ENCODE measurements around the gene RAB24.
A peak's percentile ranks its signal among the peaks of the same experiment; 100 is the strongest.

RAB24 gene

DNA sequence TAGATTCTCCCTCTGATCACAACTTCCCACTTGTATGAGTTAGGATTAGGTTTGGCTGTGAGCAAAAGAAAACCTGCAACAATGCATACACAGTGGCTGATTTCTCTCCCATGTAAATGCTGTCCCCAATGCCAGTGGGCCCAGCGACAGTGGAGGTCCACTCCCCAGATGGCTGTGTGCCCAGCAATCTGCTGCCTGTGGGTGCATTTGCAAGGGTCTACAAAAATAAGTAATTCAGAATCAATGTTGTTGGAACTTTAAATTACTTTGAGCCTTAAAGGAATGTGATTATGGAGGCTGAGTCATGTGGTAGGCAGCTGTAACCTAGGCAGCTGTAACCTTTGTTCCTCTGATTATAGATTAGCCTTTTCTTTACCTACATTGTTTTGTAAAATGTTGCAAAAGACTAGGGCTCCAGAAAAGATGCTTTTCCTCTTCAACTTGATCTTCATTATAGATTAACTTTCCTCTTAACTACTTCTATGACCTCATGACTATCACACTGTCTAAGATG lies 22.4 kb upstream of the RAB24 start:
- Histone ChIP-seq H3K27ac (no peak overlapping the region), H3K4me3 (no peak overlapping the region)
- TF ChIP-seq CTCF (IDR thresholded peaks at IDR 0.05) = no peak
- no peak for DNase-seq (ENCODE audit: low spot score)

DNA sequence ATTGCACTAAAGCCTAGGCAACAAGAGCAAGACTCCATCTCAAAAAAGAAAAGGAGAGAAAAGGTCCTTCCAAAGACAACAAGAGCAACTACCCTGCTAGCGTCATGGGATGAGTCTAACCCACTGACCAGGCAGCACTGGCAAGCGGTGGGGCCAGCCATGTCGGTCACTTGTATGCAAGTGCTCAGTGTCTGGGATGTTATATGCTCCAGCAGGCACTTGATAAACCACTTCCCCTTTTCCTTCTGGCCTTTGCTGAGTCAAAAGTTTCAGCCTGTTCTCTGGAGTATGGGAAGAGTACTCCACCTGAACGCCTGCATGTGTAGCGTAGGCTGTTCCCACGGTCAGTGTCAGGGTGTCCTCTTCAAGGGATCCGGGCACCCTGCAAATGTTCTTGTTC lies 17.4 kb upstream of the RAB24 start:
- H3K27ac ChIP-seq = no peak overlapping the region
- no peak overlapping the region for H3K4me3 ChIP-seq
- DNase-seq (ENCODE audit: low spot score) = no peak
- no peak for TF ChIP-seq CTCF (IDR thresholded peaks at IDR 0.05)

GRCh38 chr5:177319913-177320588 lies 16.5 kb upstream of the RAB24 start:
- TF ChIP-seq CTCF (IDR thresholded peaks at IDR 0.05) = no peak
- no peak overlapping the region for H3K27ac ChIP-seq
- DNase-seq (ENCODE audit: low spot score) = no peak
- H3K4me3 ChIP-seq = no peak overlapping the region

- no peak for DNase-seq (ENCODE audit: low spot score)
- H3K4me3 ChIP-seq = no peak overlapping the region
- H3K27ac ChIP-seq = no peak overlapping the region
- peak; percentile 57 for TF ChIP-seq CTCF (IDR thresholded peaks at IDR 0.05)
Measured at GRCh38 chr5:177317959-177318377, 14.4 kb upstream of the RAB24 start.

DNA sequence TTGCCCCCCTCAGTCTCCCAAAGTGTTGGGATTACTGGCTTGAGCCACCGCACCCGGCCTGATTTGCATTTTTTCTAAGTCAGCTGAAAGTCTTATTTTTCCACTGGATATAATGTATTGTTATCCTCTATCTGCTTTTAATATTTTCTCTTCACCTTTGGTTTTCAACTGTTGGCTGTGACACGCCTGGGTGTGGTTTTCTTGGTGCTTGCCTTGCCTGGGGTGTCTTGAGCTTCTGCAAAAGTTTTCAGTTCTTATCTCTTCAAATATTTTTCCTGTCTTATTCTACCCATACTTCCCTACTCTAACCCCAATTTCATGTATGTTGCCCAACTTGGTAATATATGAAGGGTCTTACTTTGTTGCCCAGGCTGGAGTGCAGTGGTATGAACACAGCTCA lies 12.5 kb upstream of the RAB24 start:
- no peak for TF ChIP-seq CTCF (IDR thresholded peaks at IDR 0.05)
- no peak for DNase-seq (ENCODE audit: low spot score)
- H3K4me3 ChIP-seq = no peak overlapping the region
- H3K27ac ChIP-seq = no peak overlapping the region

- DNase-seq (ENCODE audit: low spot score) = no peak
- no peak overlapping the region for H3K4me3 ChIP-seq
Measured at GRCh38 chr5:177315411-177315810, 11.9 kb upstream of the RAB24 start.

More at GRCh38 chr5:177315411-177315810, 11.9 kb upstream of the RAB24 start:
- no peak overlapping the region for H3K27ac ChIP-seq
- no peak for TF ChIP-seq CTCF (IDR thresholded peaks at IDR 0.05)

Measured in coronary artery (tissue), 2 donors.